Gastroesophageal sphincter (tissue), 4 donors: ENCODE measurements around the gene SLC7A11. TPM values are rescaled to one million over a fixed set of nuclear protein-coding genes. Genes with fewer than 3 reads are reported as not detected.

Source experiments
- ATAC-seq: fragments of 150-250 bp; one replicate; pipeline ENCODE4 v1.9.1; 2016; ENCODE audit warnings: mild to moderate bottlenecking, moderate library complexity
- H3K27ac ChIP-seq, 4 donors: fragments of 200-600 bp; sonication (generic) in 3 of 4; 1 replicate in 3 of 4; 2 replicates in 1 of 4; pipeline ENCODE4 v1.5.1; 2016 to 2019
- H3K27me3 ChIP-seq: fragments of 200-600 bp; sonication (generic); one replicate; pipeline ENCODE4 v1.5.1; 2019
- H3K36me3 ChIP-seq, 2 donors: fragments of 200-600 bp; sonication (generic); one replicate each; pipeline ENCODE4 v1.5.1; 2019; ENCODE audit warnings: control low read depth in 1 of 2
- H3K4me1 ChIP-seq, 3 donors: fragments of 200-600 bp; sonication (generic); 1 replicate in 2 of 3; 2 replicates in 1 of 3; pipeline ENCODE4 v1.5.1; 2016 to 2019; ENCODE audit warnings: control low read depth in 2 of 3
- H3K4me3 ChIP-seq, 2 donors: fragments of 200-600 bp; sonication (generic); one replicate each; pipeline ENCODE4 v1.5.1; 2019; ENCODE audit warnings: mild to moderate bottlenecking in 1 of 2, moderate library complexity in 1 of 2
- H3K9me3 ChIP-seq, 3 donors: fragments of 200-600 bp; sonication (generic); one replicate each; pipeline ENCODE4 v1.5.1; 2017 to 2019; ENCODE audit warnings: control low read depth in 2 of 3
- CTCF ChIP-seq, 4 experiments: fragments of 200-600 bp in 2 of 4; fragments of 450-650 bp in 2 of 4; sonication (generic) in 1 of 4; IDR thresholded peaks; one replicate each; pipeline ENCODE4 v1.5.1; 2017 to 2019; ENCODE audit warnings: antibody characterized with exemption in 4 of 4, mild to moderate bottlenecking in 2 of 4, moderate library complexity in 2 of 4
- EP300 ChIP-seq: sonication (generic); formaldehyde crosslinking; IDR thresholded peaks from one replicate; pipeline ENCODE4 v1.6.1; 2017; ENCODE audit warnings: antibody characterized with exemption, mild to moderate bottlenecking
- POLR2A ChIP-seq, 2 donors: fragments of 450-650 bp; IDR thresholded peaks; one replicate each; pipeline ENCODE4 v1.6.1; 2017; ENCODE audit warnings: antibody characterized with exemption in 2 of 2, mild to moderate bottlenecking in 2 of 2, moderate library complexity in 1 of 2
- POLR2AphosphoS5 ChIP-seq: sonication (generic); formaldehyde crosslinking; IDR thresholded peaks from one replicate; pipeline ENCODE4 v1.6.1; 2017; ENCODE audit warnings: antibody characterized with exemption
- WGBS, 2 donors: methylation state at CpG; one replicate each; pipeline ENCODE4 v1.1.5; 2018; ENCODE audit warnings: low coverage in 1 of 2; 5-methylcytosine and 5-hydroxymethylcytosine counted together
- total RNA-seq, 4 donors: library from RNA; depleted of rRNA; stranded (reverse); fragments of >200 nt; gene quantifications; one replicate each; pipeline ENCODE4 v1.1.0, GENCODE V29; 2016

The SLC7A11 gene
- total RNA-seq, 4 donors from 2014 or later = 0.13 to 0.67 (median 0.33) TPM

GRCh38 chr4:138189206-138189605 is 52.9 kb downstream of the SLC7A11 start:
- no peaks in the 10 kb centered on the region for H3K27me3 ChIP-seq
- no peaks in the 10 kb centered on the region for H3K36me3 ChIP-seq
- no peaks in the 10 kb centered on the region for H3K4me1 ChIP-seq
- no peak for TF ChIP-seq EP300
- TF ChIP-seq POLR2AphosphoS5 = no peak
- no peak for TF ChIP-seq POLR2A (IDR thresholded peaks at IDR 0.05)
- no peak for TF ChIP-seq CTCF (IDR thresholded peaks at IDR 0.05)
- WGBS, 2 donors = 67 to 78% methylated on average over 3 to 4 of the region's 4 CpGs
- ATAC-seq = no peak
- no peak overlapping the region for H3K27ac ChIP-seq
- no peak overlapping the region for H3K4me3 ChIP-seq
- H3K9me3 ChIP-seq = no peaks in the 10 kb centered on the region

- TF ChIP-seq EP300 (no peak), POLR2AphosphoS5 (no peak), POLR2A (IDR thresholded peaks at IDR 0.05) (no peak), CTCF (IDR thresholded peaks at IDR 0.05) (no peak)
- no peaks in the 10 kb centered on the region for H3K36me3 ChIP-seq
- no peaks in the 10 kb centered on the region for H3K9me3 ChIP-seq
- ATAC-seq = no peak
- no peaks in the 10 kb centered on the region for H3K27me3 ChIP-seq
- no peak overlapping the region for H3K4me3 ChIP-seq
- no peaks in the 10 kb centered on the region for H3K4me1 ChIP-seq
- no peak overlapping the region for H3K27ac ChIP-seq
- 88 to 95% methylated on average over 4 to 5 of the region's 5 CpGs for WGBS, 2 donors
Measured at GRCh38 chr4:138188406-138189084, 53.6 kb downstream of the SLC7A11 start.

GRCh38 chr4:138185859-138186645 is 56.1 kb downstream of the SLC7A11 start:
- ATAC-seq = no peak
- Histone ChIP-seq H3K4me1 (peaks cover 0 to 17% (median 10%) of the 10 kb centered on the region in 3 donors), H3K36me3 (no peaks in the 10 kb centered on the region), H3K27me3 (no peaks in the 10 kb centered on the region), H3K9me3 (no peaks in the 10 kb centered on the region), H3K4me3 (no peak overlapping the region), H3K27ac (no peak overlapping the region)
- WGBS, 2 donors = 84 to 92% methylated on average over 5 to 9 of the region's 13 CpGs
- TF ChIP-seq EP300 = no peak
- no peak for TF ChIP-seq POLR2A (IDR thresholded peaks at IDR 0.05)
- TF ChIP-seq POLR2AphosphoS5 = no peak
- TF ChIP-seq CTCF (IDR thresholded peaks at IDR 0.05) = no peak

GRCh38 chr4:138184886-138185285 is 57.3 kb downstream of the SLC7A11 start:
- 73 to 100% methylated on average over 1 of the region's 1 CpG for WGBS, 2 donors
- no peaks in the 10 kb centered on the region for H3K36me3 ChIP-seq
- H3K27ac ChIP-seq = no peak overlapping the region
- H3K4me1 ChIP-seq = peaks cover 0 to 18% (median 10%) of the 10 kb centered on the region in 3 donors
- ATAC-seq = no peak
- no peaks in the 10 kb centered on the region for H3K9me3 ChIP-seq
- no peak overlapping the region for H3K4me3 ChIP-seq
- TF ChIP-seq CTCF (IDR thresholded peaks at IDR 0.05) = no peak
- TF ChIP-seq POLR2AphosphoS5 = no peak
- TF ChIP-seq EP300 = no peak
- no peak for TF ChIP-seq POLR2A (IDR thresholded peaks at IDR 0.05)
- no peaks in the 10 kb centered on the region for H3K27me3 ChIP-seq
